Measurements from ENCODE around the gene TMEM218. TPM values are rescaled to one million over a fixed set of nuclear protein-coding genes. Genes with fewer than 3 reads are reported as not detected.

Gene TMEM218
- total RNA-seq = 10 to 100 TPM; 12.8 to 14.8 TPM

DNA sequence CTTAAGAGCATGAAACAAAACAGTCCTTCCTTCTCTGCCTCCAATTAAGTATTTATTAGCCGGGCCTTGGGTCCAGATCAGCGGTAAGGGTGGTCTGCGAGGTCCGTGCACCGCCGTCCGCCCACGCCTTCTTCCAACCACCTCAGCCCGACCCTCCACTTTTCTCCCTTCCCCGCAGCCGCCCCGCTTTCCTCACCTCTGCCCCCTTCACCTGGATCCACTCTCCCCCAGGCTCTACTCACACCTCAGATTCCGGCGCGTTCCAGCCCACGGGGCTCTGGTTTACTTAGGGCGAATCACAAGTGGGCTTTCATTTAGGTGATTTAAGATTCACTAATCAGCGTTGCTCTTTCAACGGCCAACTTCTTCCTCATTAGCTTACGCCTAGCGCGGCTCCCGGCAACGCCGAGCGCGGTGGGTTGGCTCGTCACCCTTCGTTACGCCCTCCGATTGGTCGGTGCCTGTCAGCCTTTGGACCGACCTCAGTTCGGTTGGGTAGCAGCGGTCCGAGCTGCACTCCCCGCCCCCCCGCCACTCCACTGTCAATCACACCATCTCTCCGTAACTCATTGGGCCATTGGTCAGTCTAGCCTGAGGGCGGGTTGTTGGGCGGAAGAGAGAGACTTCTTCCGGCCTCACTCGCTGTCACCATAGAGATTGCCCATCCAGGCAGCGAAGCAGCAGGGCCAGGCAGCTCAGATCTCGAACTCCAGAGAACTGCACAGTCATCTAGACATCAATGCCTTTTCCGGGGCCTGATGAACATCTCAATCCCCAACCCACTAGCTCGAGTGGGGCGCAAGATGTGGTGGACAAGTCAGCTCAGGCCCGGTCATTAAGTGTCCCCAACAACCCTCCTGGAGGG lies at the start of gene TMEM218:
Gene TMEM218 (minus strand): TSS at position 284 of the 865 bp plus-strand sequence. CDS start 9,385 bp downstream, outside the sequence.
- Mint-ChIP-seq H3K4me1 (ENCODE audit: low read depth) (peaks cover 13% of the 10 kb centered on the region), H3K9me3 (peaks cover 7% of the 10 kb centered on the region), H3K4me3 (peak within 1 kb of the TSS; percentile 88), H3K27me3 (no peaks in the 10 kb centered on the region), H3K27ac (peak within 1 kb of the TSS; percentile 82), H3K36me3 (no peaks in the 10 kb centered on the region)
- peak; percentile 98 for DNase-seq
- intact Hi-C loops (cut with micrococcal nuclease) = loop anchor here (1.0 to 5.0 kb wide), 6 partner anchors 49 to 1371 kb away; partner anchors contain the start of genes CCDC15, HYLS1, SLC37A2 and ZNF202
- CTCF ChIA-PET = interaction anchor here (0.6 to 6.5 kb wide), 5 partner anchors 14 to 449 kb away, joined by 3 to 51 read pairs (median 3); no protein-coding TSS in a partner anchor
- POLR2A ChIA-PET = interaction anchor here (0.6 to 2.6 kb wide), 5 partner anchors 13 to 776 kb away, joined by 3 to 12 read pairs (median 3); partner anchors contain the start of gene CCDC15

DNA sequence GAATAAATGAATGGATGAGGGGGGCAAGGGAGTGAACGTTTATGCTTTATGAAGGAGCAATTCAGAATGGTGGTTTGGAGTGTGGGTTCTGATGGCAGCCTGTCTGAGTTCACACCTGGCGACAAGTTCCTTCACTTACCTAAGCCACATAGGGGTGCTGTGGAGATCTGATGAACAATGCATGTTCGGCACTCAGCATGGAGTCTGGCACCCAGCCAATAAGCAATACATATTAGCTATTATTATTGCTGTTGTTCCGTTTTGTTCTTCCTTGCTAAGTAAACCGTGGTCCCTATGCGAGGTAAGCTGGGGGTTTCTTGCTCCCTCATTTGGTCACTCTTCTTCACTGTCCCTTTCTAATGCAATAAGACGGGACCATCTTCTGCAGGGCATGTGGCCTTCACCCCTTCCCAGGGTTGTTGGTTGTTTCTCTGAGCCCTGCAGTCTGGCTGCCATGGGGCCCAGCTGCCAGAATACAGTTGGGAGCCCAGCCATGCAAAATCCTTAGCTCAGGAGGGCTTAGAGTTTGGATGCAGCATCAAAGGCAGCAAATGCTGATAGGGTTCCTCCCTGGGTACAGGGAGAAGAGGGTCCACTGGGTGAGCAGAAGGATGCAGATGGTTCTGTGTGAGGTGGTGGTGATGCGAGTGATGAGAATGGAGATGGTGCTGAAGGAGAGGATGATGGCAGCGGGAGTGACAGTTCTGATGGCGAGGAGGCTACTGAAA lies 46.7 kb upstream of the TMEM218 start:
- H3K27ac Mint-ChIP-seq = no peak overlapping the region
- peaks cover 31% of the 10 kb centered on the region for H3K27me3 Mint-ChIP-seq
- H3K9me3 Mint-ChIP-seq = no peaks in the 10 kb centered on the region
- intact Hi-C loops (cut with micrococcal nuclease) = no loop called here
- no peak overlapping the region for H3K4me3 Mint-ChIP-seq
- CTCF ChIA-PET = interaction anchor here (0.8 to 1.6 kb wide), 2 partner anchors 14 to 16 kb away, joined by 3 to 4 read pairs; no protein-coding TSS in a partner anchor
- DNase-seq = no peak
- no peaks in the 10 kb centered on the region for H3K4me1 Mint-ChIP-seq (ENCODE audit: low read depth)
- POLR2A ChIA-PET = no interaction called here
- H3K36me3 Mint-ChIP-seq = no peaks in the 10 kb centered on the region

DNA sequence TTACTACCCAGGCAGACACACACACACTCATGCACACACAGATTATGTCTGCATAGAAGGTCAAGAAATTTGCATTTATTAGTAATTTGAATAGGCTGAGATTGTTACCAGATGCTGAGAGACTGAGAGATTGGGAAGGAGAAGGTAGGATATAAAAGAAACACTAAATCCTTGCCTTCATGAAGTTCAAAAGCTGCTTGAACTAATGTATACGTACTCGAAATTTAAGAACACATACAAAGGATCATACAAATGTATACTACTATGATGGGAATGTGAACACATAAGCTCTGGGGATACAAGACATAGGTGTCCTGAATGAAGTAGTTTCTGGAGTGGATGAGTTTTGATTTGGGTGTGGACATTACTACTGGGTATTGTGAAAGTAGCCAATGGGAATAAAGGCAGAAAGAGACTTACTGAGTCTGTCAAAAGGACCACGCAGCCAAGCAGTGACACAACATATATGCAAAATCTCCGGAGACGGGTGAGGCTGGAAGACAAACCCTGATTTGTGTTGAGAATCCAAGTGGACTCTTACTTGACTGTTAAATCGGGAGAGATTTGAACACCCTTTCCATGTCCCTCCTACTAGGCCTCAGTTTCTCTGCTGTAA lies 45.8 kb upstream of the TMEM218 start:
- POLR2A ChIA-PET = no interaction called here
- intact Hi-C loops (cut with micrococcal nuclease) = no loop called here
- H3K36me3 Mint-ChIP-seq = no peaks in the 10 kb centered on the region
- CTCF ChIA-PET = interaction anchor here (1.6 kb wide), 1 partner anchor 15 kb away, joined by 4 read pairs; no protein-coding TSS in a partner anchor
- H3K4me3 Mint-ChIP-seq = no peak overlapping the region
- no peaks in the 10 kb centered on the region for H3K9me3 Mint-ChIP-seq
- H3K27ac Mint-ChIP-seq = no peak overlapping the region
- peaks cover 31% of the 10 kb centered on the region for H3K27me3 Mint-ChIP-seq
- no peak for DNase-seq
- H3K4me1 Mint-ChIP-seq (ENCODE audit: low read depth) = no peaks in the 10 kb centered on the region

DNA sequence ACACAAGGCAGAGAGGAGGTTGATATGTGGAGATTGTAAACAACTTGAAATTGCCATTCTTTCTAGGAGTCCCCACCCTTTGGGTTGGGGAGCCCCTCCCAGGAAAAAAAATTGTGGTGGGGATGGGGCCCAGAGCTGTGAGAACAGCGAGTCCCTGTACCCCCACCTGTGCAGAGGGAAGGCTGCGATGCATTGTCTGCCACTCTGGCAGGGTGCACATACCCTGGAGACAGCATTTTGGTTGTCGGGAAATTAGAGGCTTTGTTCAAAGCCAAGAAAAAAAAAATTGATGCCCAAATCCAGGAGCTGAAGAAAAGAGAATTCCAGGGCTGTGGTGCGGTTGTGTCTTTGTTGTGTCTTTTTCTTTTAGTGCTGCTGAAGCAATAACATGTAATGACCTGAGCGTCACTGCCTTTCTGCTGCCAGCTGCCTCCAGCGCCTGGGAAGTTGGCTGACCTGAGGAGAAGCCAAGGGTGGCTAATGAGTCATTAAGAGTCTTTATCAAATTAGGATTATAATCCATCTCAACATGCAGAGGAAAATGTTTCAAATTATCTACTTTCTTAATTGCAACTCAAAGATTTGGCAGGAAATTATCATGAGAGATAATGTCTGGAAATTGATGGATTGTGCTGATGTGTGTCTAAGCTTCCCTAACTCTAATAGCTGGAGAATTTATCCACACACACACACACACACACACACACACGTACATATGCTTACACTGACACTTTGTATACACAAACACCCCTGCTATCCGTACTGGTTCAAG lies 45.1 kb upstream of the TMEM218 start:
- Mint-ChIP-seq H3K4me1 (ENCODE audit: low read depth) (no peaks in the 10 kb centered on the region), H3K4me3 (no peak overlapping the region), H3K27me3 (peaks cover 28% of the 10 kb centered on the region), H3K27ac (no peak overlapping the region), H3K36me3 (no peaks in the 10 kb centered on the region), H3K9me3 (no peaks in the 10 kb centered on the region)
- no peak for DNase-seq
- intact Hi-C loops (cut with micrococcal nuclease) = no loop called here
- POLR2A ChIA-PET = no interaction called here
- CTCF ChIA-PET = interaction anchor here (1.6 kb wide), 1 partner anchor 14 kb away, joined by 4 read pairs; no protein-coding TSS in a partner anchor

DNA sequence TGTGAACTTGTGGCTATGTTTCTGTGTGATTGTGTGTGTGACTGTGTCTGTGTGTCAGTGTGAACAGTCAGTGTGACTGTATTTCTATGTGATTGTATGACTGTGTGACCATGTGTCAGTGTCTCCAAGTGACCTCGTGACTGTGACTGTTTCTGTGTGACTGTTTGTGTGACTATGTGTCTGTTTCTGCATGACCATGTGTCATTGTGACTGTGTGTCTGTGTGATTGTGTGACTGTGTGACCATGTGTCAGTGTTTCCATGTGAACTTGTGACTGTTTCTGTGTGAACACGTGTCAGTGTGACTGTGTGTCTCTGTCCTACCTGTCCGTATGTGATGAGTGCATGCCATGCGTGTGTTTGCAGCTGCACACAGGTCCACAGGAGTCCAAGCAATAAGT lies 44.3 kb upstream of the TMEM218 start:
- intact Hi-C loops (cut with micrococcal nuclease) = no loop called here
- no peak for DNase-seq
- H3K27me3 Mint-ChIP-seq = peaks cover 28% of the 10 kb centered on the region
- H3K4me1 Mint-ChIP-seq (ENCODE audit: low read depth) = no peaks in the 10 kb centered on the region
- ChIA-PET CTCF (no interaction called here), POLR2A (no interaction called here)
- H3K4me3 Mint-ChIP-seq = no peak overlapping the region
- no peak overlapping the region for H3K27ac Mint-ChIP-seq
- no peaks in the 10 kb centered on the region for H3K36me3 Mint-ChIP-seq
- no peaks in the 10 kb centered on the region for H3K9me3 Mint-ChIP-seq

DNA sequence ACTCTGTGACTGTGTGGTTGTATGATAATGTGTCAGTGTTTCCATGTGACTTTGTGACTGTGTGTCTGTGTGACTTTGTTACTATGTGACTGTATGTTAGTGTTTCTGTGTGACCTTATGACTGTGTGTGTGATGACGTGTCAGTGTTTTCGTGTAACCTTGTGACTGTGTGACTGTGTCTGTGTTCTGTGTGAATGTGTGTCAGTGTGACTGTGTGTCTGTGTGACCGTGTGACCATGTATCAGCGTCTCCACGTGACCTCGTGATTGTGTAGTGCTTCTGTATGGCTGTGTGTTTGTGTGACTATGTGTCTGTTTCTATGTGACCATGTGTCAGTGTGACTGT lies 43.6 kb upstream of the TMEM218 start:
- CTCF ChIA-PET = interaction anchor here (0.9 kb wide), 1 partner anchor 9 kb away, joined by 3 read pairs; no protein-coding TSS in a partner anchor
- H3K27me3 Mint-ChIP-seq = peaks cover 28% of the 10 kb centered on the region

DNA sequence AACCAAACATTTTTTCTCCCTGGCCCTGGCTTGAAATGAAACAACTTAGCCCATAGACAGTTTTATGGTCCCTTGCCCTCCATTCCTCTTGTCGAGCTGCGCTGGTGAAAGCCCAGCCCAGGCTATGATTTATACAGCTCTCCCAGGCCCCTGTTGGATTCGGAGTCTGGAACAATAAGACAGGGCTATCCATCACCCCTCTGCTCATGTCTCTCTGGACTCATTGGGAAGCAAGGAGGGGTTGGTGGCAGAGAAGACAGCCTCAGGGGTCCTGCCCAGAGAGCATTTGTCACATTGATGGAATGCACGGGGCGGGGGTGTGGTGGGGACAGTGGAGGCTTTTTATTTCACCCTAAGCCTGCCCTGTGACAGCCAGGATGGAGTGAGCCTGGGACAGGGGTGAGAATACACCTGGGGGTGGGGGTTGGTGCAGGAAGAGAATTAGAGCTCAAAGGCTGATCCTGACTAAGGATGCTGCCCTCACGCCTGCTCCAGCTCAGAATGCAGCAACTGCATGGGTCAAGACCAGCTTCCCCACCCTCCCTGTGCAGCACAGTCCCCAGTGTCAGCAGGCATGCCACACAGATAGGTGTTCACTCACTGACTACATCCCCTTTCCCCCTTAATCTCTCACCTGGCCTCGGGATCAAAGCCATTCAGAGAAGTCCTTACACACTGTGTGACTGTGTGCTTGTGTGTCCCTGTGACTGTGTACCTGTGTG lies 43.1 kb upstream of the TMEM218 start:
- no peak overlapping the region for H3K4me3 Mint-ChIP-seq
- no peak overlapping the region for H3K27ac Mint-ChIP-seq
- H3K27me3 Mint-ChIP-seq = peaks cover 28% of the 10 kb centered on the region
- POLR2A ChIA-PET = no interaction called here
- no peaks in the 10 kb centered on the region for H3K4me1 Mint-ChIP-seq (ENCODE audit: low read depth)
- no peaks in the 10 kb centered on the region for H3K9me3 Mint-ChIP-seq
- intact Hi-C loops (cut with micrococcal nuclease) = no loop called here
- CTCF ChIA-PET = interaction anchor here (0.9 to 1.5 kb wide), 2 partner anchors 9 to 12 kb away, joined by 3 to 6 read pairs; no protein-coding TSS in a partner anchor
- no peak for DNase-seq
- no peaks in the 10 kb centered on the region for H3K36me3 Mint-ChIP-seq

More for the DNA sequence above, 43.6 kb upstream of the TMEM218 start:
- H3K36me3 Mint-ChIP-seq = no peaks in the 10 kb centered on the region
- H3K27ac Mint-ChIP-seq = no peak overlapping the region
- H3K4me1 Mint-ChIP-seq (ENCODE audit: low read depth) = no peaks in the 10 kb centered on the region
- no peak overlapping the region for H3K4me3 Mint-ChIP-seq
- POLR2A ChIA-PET = no interaction called here
- H3K9me3 Mint-ChIP-seq = no peaks in the 10 kb centered on the region
- DNase-seq = no peak
- intact Hi-C loops (cut with micrococcal nuclease) = no loop called here

DNA sequence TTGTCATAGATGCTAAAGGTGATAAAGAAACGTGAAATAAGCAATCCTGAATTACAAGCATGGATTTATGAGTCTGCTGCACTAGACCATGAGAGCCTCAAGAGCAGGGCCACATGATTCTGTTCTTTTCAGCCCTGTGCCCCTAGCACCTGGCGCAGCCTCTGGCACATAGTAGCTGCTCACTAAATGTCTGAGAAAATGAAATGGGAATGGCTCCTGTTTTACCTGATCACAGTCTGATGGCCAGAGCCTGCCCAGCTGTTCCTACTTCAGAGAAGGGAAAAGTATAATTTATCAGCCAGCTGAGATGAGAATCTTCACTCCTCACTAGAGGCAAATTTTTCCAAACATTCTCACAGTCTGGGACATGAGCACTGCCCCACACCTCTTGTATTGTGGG lies 42.4 kb upstream of the TMEM218 start:
- ChIA-PET CTCF (interaction anchor here (1.5 kb wide), 1 partner anchor 12 kb away, joined by 6 read pairs; no protein-coding TSS in a partner anchor), POLR2A (no interaction called here)
- no peaks in the 10 kb centered on the region for H3K9me3 Mint-ChIP-seq
- H3K4me1 Mint-ChIP-seq (ENCODE audit: low read depth) = no peaks in the 10 kb centered on the region
- H3K36me3 Mint-ChIP-seq = no peaks in the 10 kb centered on the region
- H3K27me3 Mint-ChIP-seq = peaks cover 28% of the 10 kb centered on the region
- no peak overlapping the region for H3K4me3 Mint-ChIP-seq
- no peak for DNase-seq
- H3K27ac Mint-ChIP-seq = no peak overlapping the region
- intact Hi-C loops (cut with micrococcal nuclease) = no loop called here

DNA sequence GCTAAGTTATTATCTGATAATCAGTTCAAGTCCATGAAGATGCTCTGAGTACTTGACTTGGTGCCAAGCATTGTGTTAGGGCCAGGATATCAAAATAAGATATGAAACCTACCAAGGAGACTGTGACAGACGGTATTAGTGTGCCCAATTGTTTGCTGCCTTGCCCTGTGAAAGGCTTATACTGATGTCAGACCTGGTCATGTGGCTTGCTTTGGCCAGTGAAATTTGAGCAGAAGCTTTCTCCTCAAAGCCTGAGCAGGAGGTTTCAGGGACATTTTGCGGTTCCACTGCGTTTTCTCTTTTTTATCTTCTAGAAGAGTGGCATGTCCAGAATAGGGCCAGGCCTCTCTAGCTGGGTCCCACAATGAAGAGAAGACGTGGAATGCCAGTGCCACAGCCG lies 37.3 kb upstream of the TMEM218 start:
- CTCF ChIA-PET = interaction anchor here (1.2 kb wide), 1 partner anchor 8 kb away, joined by 3 read pairs; no protein-coding TSS in a partner anchor
- intact Hi-C loops (cut with micrococcal nuclease) = loop anchor here (10.0 kb wide), 1 partner anchor 274 kb away; no protein-coding TSS in a partner anchor
- POLR2A ChIA-PET = no interaction called here

DNA sequence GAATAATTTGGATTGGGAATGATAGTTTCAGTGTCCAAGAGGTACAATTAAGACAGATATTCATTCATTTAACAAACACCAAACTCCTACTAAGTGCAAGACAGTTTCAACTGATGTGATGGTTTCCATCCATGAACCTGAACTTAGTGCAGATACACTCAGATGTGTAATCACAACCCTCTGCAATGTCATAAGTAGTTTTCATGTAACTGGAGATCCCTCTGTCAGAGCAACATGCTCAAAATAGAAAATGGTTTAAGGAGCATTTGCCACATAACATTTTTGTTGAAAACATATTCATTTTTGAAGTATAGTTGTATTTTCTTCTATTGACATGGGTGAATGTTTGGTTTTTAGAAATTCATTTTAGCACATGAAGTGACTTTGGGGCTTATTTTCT lies 36.6 kb upstream of the TMEM218 start:
- DNase-seq = no peak
- Mint-ChIP-seq H3K36me3 (no peaks in the 10 kb centered on the region), H3K9me3 (no peaks in the 10 kb centered on the region), H3K27ac (no peak overlapping the region), H3K27me3 (no peaks in the 10 kb centered on the region), H3K4me1 (ENCODE audit: low read depth) (no peaks in the 10 kb centered on the region), H3K4me3 (no peak overlapping the region)
- POLR2A ChIA-PET = no interaction called here
- intact Hi-C loops (cut with micrococcal nuclease) = loop anchor here (10.0 kb wide), 1 partner anchor 273 kb away; no protein-coding TSS in a partner anchor
- CTCF ChIA-PET = no interaction called here

More for the DNA sequence above, 37.3 kb upstream of the TMEM218 start:
- H3K4me1 Mint-ChIP-seq (ENCODE audit: low read depth) = no peaks in the 10 kb centered on the region
- DNase-seq = no peak
- H3K27me3 Mint-ChIP-seq = no peaks in the 10 kb centered on the region
- H3K27ac Mint-ChIP-seq = no peak overlapping the region
- H3K36me3 Mint-ChIP-seq = no peaks in the 10 kb centered on the region
- H3K4me3 Mint-ChIP-seq = no peak overlapping the region
- H3K9me3 Mint-ChIP-seq = no peaks in the 10 kb centered on the region

DNA sequence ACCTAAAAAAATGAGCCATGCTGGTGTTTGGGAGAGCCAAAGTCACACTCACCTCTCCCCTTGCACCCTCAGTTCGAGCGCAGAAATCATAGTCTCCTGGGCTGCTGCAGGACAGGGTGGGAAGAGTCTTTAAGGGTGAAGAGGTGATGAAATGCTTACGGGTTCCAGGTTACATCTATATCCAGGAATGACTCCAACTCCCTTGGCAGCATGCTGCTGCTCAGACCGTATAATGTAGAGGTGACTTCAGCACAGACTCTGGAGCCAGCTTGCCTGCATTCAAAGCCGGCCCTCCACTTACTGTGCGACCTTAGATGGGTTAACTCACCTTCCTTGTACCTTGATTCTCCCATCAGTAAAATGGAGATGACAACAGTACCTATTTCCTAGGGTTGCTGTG lies 35.9 kb upstream of the TMEM218 start:
- no peak overlapping the region for H3K27ac Mint-ChIP-seq
- POLR2A ChIA-PET = no interaction called here
- peaks cover 2% of the 10 kb centered on the region for H3K27me3 Mint-ChIP-seq
- CTCF ChIA-PET = no interaction called here
- no peak overlapping the region for H3K4me3 Mint-ChIP-seq
- H3K36me3 Mint-ChIP-seq = no peaks in the 10 kb centered on the region
- H3K9me3 Mint-ChIP-seq = no peaks in the 10 kb centered on the region
- H3K4me1 Mint-ChIP-seq (ENCODE audit: low read depth) = no peaks in the 10 kb centered on the region
- intact Hi-C loops (cut with micrococcal nuclease) = loop anchor here (10.0 kb wide), 1 partner anchor 272 kb away; no protein-coding TSS in a partner anchor
- DNase-seq = no peak

All from activated CD4-positive, alpha-beta memory T cell treated with anti-CD3 and anti-CD28 coated beads for 36 hours (primary cell).